ENCODE results near the gene TPCN1. TPM values are rescaled to one million over a fixed set of nuclear protein-coding genes. Genes with fewer than 3 reads are reported as not detected.

The TPCN1 gene
- total and polyA plus RNA-seq, 2 of the 13 experiments (the other 11 are each of a cell fraction or from before 2014, with no cell fraction given) = 8.0 to 26.8 TPM

- TF ChIP-seq ZNF597 (CRISPR knock-in tag; IDR thresholded peaks at IDR 0.05) (no peak), ZNF207 (IDR thresholded peaks at IDR 0.05; ENCODE audit: borderline replicate concordance) (no peak), ZBTB49 (CRISPR knock-in tag; IDR thresholded peaks at IDR 0.05; ENCODE audit: borderline replicate concordance) (no peak), ETV6 (CRISPR knock-in tag; conservative IDR thresholded peaks at IDR 0.05) (no peak; the same call in 1 of the 2 replicates), ZNF792 (CRISPR knock-in tag; IDR thresholded peaks at IDR 0.05) (no peak), ARHGAP35 (CRISPR knock-in tag; IDR thresholded peaks at IDR 0.05; ENCODE audit: borderline replicate concordance) (peak; percentile 70; the same call in 1 of the 2 replicates), RBAK (CRISPR knock-in tag; IDR thresholded peaks at IDR 0.05) (no peak), FOXK1 (CRISPR knock-in tag; IDR thresholded peaks at IDR 0.05; ENCODE audit: borderline replicate concordance, low read depth) (no peak), PHF21A (CRISPR knock-in tag; IDR thresholded peaks at IDR 0.05) (no peak), ZSCAN31 (CRISPR knock-in tag; IDR thresholded peaks at IDR 0.05; ENCODE audit: low read depth) (peak; percentile 79; the same call in 1 of the 2 replicates), ATF1 (CRISPR knock-in tag; IDR thresholded peaks at IDR 0.05) (no peak), FOXC1 (CRISPR knock-in tag; IDR thresholded peaks at IDR 0.05; ENCODE audit: borderline replicate concordance) (no peak), ZBTB7A (CRISPR knock-in tag; IDR thresholded peaks at IDR 0.05) (peak; percentile 86), SP2 (CRISPR knock-in tag; IDR thresholded peaks at IDR 0.05) (peak; percentile 94), ATF2 (CRISPR knock-in tag; IDR thresholded peaks at IDR 0.05) (no peak), BHLHE40 (IDR thresholded peaks at IDR 0.05; ENCODE audit: low read length) (no peak), HBP1 (CRISPR knock-in tag; IDR thresholded peaks at IDR 0.05; ENCODE audit: low read depth) (no peak; the same call in none of the 2 replicates), GPN1 (CRISPR knock-in tag; IDR thresholded peaks at IDR 0.05; ENCODE audit: borderline replicate concordance) (no peak; the same call in 1 of the 2 replicates), CBFB (CRISPR knock-in tag; IDR thresholded peaks at IDR 0.05) (0 out of 2 replicates have a peak, but pooled peaks have one; percentile 16), ZNF709 (CRISPR knock-in tag; IDR thresholded peaks at IDR 0.05) (peak; percentile 33; the same call in 1 of the 2 replicates), MIXL1 (CRISPR knock-in tag; IDR thresholded peaks at IDR 0.05) (no peak), SNRNP70 (IDR thresholded peaks at IDR 0.05; ENCODE audit: low read depth, low read length) (no peak), ZFP91 (CRISPR knock-in tag; IDR thresholded peaks at IDR 0.05; ENCODE audit: borderline replicate concordance) (peak; percentile 24; the same call in 1 of the 2 replicates)
These were observed at the start of gene TPCN1 (continued) for GRCh38 chr12:113221181-113221996.
